ENCODE measurements around the gene VPS54.
A peak's percentile ranks its signal among the peaks of the same experiment; 100 is the strongest.
"Not testable (repeated sequence)": the region's sequence is repeated elsewhere in the genome, so short reads cannot be mapped to it uniquely, and the experiment has no call there.

Gene VPS54

DNA sequence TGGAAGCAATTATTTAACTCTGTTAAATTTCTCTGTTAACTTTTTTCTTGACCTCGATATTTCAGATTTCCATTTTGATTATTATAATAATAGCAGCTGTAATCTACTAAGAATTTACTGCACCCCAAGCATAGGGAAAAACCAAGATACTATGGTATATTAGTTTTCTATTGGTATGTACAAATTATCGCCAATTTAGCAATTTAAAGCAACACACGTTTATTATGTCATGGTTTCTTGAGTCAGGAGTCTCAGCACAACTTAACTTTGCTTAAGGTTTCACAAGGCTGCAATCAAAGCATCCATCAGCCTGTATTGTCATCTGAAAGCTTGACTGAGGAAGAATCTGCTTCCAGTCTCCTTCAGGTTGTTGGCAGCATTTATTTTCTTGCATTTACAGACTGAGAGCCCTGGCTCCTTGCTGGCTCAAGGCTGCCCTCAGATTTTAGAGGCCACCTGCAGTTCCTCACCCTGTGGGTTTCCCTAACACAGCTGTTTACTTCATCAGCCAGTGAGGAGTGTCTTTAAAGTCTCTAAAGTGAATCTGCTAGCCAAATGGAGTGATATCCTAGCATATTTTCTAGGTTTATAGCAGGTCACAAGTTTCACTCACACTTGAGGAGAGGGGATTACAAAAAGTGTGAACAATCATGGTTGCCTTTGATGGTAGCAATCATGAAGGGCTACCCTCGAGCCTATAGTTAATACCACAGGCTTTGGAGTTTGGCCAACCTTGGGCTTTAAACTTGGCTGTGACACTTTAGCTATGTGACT, 4.4 kb upstream of the VPS54 start:
- DNase-seq (ENCODE audit: low spot score) = no peak

GRCh38 chr2:64021578-64021977, 2.4 kb upstream of the VPS54 start:
- no peak for DNase-seq (ENCODE audit: low spot score)

- DNase-seq (ENCODE audit: low spot score) = no peak
These were observed 824 bp upstream of the VPS54 start for GRCh38 chr2:64019975-64020528.

- no peak for DNase-seq (ENCODE audit: low spot score)
These were observed 536 bp downstream of the VPS54 start for GRCh38 chr2:64018701-64019082.

DNA sequence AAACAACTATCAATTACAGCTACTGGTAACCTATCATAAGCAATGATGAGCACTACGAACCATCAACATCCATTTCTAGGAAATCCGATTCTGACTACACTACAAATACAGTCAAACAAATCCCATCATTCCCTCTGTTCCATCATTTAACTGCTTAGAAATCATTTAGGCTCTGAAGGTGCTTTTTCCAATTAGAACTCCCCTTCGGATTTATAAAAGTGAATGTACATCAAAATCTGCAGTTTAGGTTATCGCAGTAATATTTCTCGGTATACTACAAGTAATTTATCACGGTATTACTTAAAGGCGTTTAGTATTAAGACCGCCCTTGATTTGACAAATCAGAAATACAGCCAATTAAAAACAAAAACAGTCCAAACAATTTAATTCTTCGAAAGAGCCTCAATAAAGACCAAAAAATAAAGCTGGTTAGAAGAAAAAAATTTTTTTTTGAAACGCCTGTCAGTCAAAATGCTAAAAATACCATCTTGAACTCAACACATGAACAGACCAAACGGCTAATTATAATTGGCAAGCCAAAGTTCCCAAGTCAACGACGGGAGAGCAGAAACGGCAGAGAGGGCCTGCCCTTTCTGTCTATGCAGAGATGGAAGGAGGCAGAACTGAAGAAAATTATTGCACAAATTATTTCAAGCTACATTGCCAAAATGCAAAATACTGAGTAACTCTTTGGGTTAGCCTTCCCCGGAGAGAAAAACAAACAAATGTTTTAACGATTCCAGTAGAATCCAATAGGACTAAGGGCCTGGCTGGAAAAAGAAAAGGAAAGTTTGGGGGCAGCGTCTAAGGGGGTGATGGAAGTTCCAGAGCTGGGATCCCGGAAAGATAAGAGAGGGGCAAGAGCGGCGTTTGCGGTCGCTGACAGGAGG, 1.2 kb downstream of the VPS54 start:
- peak; percentile 26 for DNase-seq (ENCODE audit: low spot score)

DNA sequence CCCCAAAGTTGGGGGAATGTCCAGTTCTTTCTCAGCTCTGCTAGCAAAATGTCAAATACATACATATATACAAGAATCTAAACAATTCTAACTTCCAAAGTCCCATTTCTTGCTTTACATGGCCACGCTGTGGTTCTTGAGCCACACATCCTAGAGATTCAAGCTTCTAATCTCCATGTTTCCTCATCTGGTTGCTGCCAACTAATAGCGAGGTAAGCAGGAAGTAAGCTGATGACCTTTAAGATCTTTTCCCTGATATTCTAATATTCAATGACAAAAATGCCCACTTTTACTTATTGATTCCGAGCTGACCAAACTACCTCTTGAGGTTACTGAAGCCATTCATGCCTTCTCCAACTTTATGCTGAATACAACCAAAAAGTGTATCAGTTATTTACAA, 3.3 kb downstream of the VPS54 start:
- DNase-seq (ENCODE audit: low spot score) = peak; percentile 7

- no peak for DNase-seq (ENCODE audit: low spot score)
These were observed 3.8 kb downstream of the VPS54 start for GRCh38 chr2:64015391-64015790.

DNA sequence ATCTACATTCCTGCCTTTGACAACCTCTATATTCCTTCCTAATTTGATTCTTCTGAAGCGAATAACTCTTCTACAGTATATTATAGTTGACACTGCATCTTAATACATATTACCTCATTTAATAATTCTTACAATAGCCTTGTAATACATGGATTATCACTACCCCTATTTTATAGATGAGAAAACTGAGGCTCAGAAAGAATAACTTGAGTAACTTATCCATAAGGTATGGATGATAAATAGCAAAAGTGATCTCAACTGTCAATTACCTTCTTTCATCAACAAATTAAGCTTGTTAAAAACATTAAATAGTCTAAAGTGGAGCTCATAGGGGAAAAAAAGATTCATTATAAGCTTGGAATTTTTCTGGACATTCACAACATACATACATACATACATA, 4.6 kb downstream of the VPS54 start:
- DNase-seq (ENCODE audit: low spot score) = no peak

- no peak for DNase-seq (ENCODE audit: low spot score)
These were observed 6.2 kb downstream of the VPS54 start for GRCh38 chr2:64013053-64013452.

GRCh38 chr2:64012115-64012514, 7.1 kb downstream of the VPS54 start:
- DNase-seq (ENCODE audit: low spot score) = no peak

DNA sequence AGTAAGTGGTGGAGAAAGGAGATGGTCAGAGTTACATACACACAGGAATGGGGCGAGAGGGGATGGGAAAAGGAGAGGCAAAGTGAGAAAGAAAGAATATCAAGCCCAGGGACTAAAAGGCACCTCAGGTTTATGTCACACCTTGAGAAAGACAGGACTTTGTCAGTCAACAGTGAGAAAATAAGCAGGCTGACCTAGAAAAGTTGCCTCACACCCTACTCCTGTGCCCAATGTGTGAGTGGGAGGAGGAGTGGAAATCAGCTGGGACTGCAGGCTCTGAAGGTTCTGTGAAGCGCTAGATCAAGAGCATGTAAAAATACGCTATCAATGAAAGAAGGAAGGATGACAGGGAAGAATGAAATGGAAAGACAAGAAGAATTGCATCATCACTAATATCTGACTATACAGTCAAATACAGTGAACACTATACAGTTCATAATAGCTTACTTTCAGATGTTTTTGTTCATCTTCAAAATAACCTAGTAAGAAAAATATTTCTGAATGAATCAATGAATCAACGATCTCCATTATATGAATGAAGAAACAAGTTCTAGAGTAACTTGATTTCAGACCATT, 10.7 kb downstream of the VPS54 start:
- DNase-seq (ENCODE audit: low spot score) = no peak

GRCh38 chr2:64007924-64008323, 11.3 kb downstream of the VPS54 start:
- DNase-seq (ENCODE audit: low spot score) = no peak

- DNase-seq (ENCODE audit: low spot score) = no peak
These were observed 13.4 kb downstream of the VPS54 start for GRCh38 chr2:64005707-64006356.

- DNase-seq (ENCODE audit: low spot score) = no peak
These were observed 16.0 kb downstream of the VPS54 start for GRCh38 chr2:64003239-64003638.

DNA sequence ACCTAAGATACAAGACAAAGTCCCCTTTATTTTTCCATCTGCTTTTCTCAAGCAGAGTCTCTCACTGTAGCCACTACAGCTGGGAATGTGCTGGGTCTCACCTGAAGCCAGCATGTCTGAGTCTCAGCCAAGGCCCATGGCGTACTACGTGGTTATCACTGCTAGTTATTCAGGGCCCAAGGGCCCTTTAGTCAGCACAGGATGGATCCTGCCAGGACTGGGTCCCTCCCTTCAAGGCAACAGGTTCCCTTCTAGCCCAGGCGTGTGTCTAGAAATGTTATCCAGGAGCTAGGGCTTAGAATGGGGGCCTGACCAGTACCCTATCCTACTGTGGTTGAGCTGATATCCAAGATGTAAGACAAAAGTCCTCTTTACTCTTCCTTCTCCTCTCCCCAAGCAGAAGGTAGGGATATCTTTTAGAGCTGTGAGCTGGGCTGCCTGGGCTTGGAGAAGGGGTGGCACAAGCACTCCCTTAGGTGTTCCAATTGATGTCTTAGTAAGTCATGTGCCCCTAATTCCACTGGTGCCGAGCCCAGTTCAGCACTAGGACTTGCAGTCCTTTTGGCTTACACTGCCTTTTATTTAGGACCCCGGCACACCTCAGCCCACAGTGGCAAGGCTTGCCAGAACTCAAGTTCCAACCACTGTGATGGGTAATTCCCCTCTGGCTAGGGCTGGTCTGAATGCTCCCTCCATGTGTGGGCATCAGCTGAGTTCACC, 17.7 kb downstream of the VPS54 start:
- DNase-seq (ENCODE audit: low spot score) = no peak

GRCh38 chr2:64000630-64001381, 18.4 kb downstream of the VPS54 start:
- DNase-seq (ENCODE audit: low spot score) = no peak

GRCh38 chr2:63999049-63999448, 20.2 kb downstream of the VPS54 start:
- no peak for DNase-seq (ENCODE audit: low spot score)

- not testable (repeated sequence) for DNase-seq (ENCODE audit: low spot score)
These were observed 22.5 kb downstream of the VPS54 start for GRCh38 chr2:63996582-63997198.

GRCh38 chr2:63994329-63995070, 24.7 kb downstream of the VPS54 start:
- not testable (repeated sequence) for DNase-seq (ENCODE audit: low spot score)
